SK-N-SH treated with all-trans-retinoic acid at 6 μM for 48 hours (cell line): Measurements from ENCODE around the gene ESF1.

Source experiments
- ZNF565 ChIP-seq: fragments of 450-650 bp; formaldehyde crosslinking; conservative IDR thresholded peaks from 2 replicates; pipeline ENCODE4 v1.5.0; 2020; ENCODE audit warnings: low read depth, mild to moderate bottlenecking, moderate library complexity
- ZNF8 ChIP-seq: fragments of 450-650 bp; formaldehyde crosslinking; IDR thresholded peaks from 2 replicates; pipeline ENCODE4 v1.5.0; 2020; ENCODE audit warnings: mild to moderate bottlenecking, moderate library complexity

DNA sequence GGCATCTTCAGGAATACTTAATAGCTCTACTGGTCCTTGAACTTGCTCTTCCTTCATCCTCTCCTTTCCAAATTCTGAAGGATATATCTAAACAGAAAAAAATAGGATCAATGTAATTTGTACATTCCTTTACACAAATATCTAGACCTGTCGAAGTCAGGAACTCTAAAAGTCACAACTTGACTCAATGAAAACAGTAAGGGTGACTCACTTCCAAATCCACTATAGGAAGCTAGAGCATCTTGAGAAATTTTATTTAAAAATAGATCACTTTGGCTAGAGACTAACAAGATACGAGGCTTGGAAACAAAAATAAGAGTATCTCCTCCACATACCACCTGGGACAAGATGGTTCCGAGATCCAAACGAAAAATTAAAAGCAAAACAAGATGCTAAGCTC, 12.2 kb downstream of the ESF1 start:
- TF ChIP-seq ZNF8 (CRISPR knock-in tag) (no peak), ZNF565 (CRISPR knock-in tag) (no peak)
